Natural killer cell (primary cell): ENCODE measurements around the gene RBM38. TPM values are rescaled to one million over a fixed set of nuclear protein-coding genes. Genes with fewer than 3 reads are reported as not detected.
A peak's percentile ranks its signal among the peaks of the same experiment; 100 is the strongest.

ENCODE experiments used
- ATAC-seq, 3 donors: fragments of 150-1000 bp in 2 of 3; fragments of 200-7000 bp in 1 of 3; cut with Tn5 transposase; 1 replicate in 1 of 3; 2 replicates in 2 of 3; pipeline ENCODE4 v1.10.0; 2021; ENCODE audit warnings: mild to moderate bottlenecking in 2 of 3, moderate library complexity in 2 of 3
- DNase-seq, 2 donors: peaks; one replicate each; pipeline versions ENCODE4 v3.0.0 to v3.0.0-alpha.2; 2013 to 2021; ENCODE audit warnings: mixed read lengths in 1 of 2
- H3K27ac ChIP-seq: one replicate; pipeline ENCODE4 v1.5.1; 2013; ENCODE audit warnings: mild to moderate bottlenecking, low read length
- H3K27me3 ChIP-seq: one replicate; pipeline ENCODE4 v1.6.1; 2013; ENCODE audit warnings: low read length; ENCODE audit not compliant: control insufficient read depth, insufficient read depth
- H3K36me3 ChIP-seq: one replicate; pipeline ENCODE4 v1.6.1; 2013; ENCODE audit warnings: low read length; ENCODE audit not compliant: control insufficient read depth, insufficient read depth
- H3K4me1 ChIP-seq: one replicate; pipeline ENCODE4 v1.6.1; 2013; ENCODE audit warnings: low read length; ENCODE audit not compliant: control insufficient read depth, insufficient read depth
- H3K4me3 ChIP-seq: one replicate; pipeline ENCODE4 v1.5.1; 2013; ENCODE audit warnings: low read length
- H3K9me3 ChIP-seq: one replicate; pipeline ENCODE4 v1.6.1; 2013; ENCODE audit warnings: low read length; ENCODE audit not compliant: control insufficient read depth, insufficient read depth
- H3K27ac Mint-ChIP-seq, 2 donors: one replicate each; pipeline ENCODE4 v1.8.0; 2022; ENCODE audit warnings: mild to moderate bottlenecking in 2 of 2, mixed read lengths in 2 of 2, moderate library complexity in 1 of 2
- H3K27me3 Mint-ChIP-seq, 2 donors: one replicate each; pipeline ENCODE4 v1.8.0; 2022; ENCODE audit warnings: low read depth in 2 of 2, mixed read lengths in 2 of 2
- H3K36me3 Mint-ChIP-seq: one replicate; pipeline ENCODE4 v1.8.0; 2022; ENCODE audit warnings: mixed read lengths
- H3K4me1 Mint-ChIP-seq, 2 donors: one replicate each; pipeline ENCODE4 v1.8.0; 2022; ENCODE audit warnings: mixed read lengths in 2 of 2
- H3K4me3 Mint-ChIP-seq: one replicate; pipeline ENCODE4 v1.8.0; 2022; ENCODE audit warnings: mild to moderate bottlenecking, moderate library complexity, mixed read lengths
- H3K9me3 Mint-ChIP-seq, 2 donors: one replicate each; pipeline ENCODE4 v1.8.0; 2022; ENCODE audit warnings: mixed read lengths in 2 of 2
- WGBS: methylation state at CpG from one replicate; pipeline ENCODE4 v1.1.7; 2013; ENCODE audit warnings: missing lambda C conversion rate; ENCODE audit not compliant: insufficient coverage; 5-methylcytosine and 5-hydroxymethylcytosine counted together
- intact Hi-C: fragments of 100-400 bp; cut with micrococcal nuclease; formaldehyde crosslinking; loops from one replicate; pipeline ENCODE4 v1.14.2; 2022
- total RNA-seq, 4 donors: library from RNA; stranded (reverse); fragments of 120-200 nt in 1 of 4; gene quantifications; one replicate each; pipeline versions ENCODE4 v1.2.3 to v1.2.4, GENCODE V29; 2013 to 2022
- TF ChIP-seq, protein P1 (sequence below): fragments of 200-600 bp; IDR thresholded peaks from one replicate; pipeline ENCODE4 v1.8.0; 2022; ENCODE audit warnings: antibody characterized with exemption

Gene RBM38
- total RNA-seq, 3 donors from 2014 or later (not counting 1 experiment from before 2014, with no cell fraction given) = 217 to 392 (median 264) TPM

DNA sequence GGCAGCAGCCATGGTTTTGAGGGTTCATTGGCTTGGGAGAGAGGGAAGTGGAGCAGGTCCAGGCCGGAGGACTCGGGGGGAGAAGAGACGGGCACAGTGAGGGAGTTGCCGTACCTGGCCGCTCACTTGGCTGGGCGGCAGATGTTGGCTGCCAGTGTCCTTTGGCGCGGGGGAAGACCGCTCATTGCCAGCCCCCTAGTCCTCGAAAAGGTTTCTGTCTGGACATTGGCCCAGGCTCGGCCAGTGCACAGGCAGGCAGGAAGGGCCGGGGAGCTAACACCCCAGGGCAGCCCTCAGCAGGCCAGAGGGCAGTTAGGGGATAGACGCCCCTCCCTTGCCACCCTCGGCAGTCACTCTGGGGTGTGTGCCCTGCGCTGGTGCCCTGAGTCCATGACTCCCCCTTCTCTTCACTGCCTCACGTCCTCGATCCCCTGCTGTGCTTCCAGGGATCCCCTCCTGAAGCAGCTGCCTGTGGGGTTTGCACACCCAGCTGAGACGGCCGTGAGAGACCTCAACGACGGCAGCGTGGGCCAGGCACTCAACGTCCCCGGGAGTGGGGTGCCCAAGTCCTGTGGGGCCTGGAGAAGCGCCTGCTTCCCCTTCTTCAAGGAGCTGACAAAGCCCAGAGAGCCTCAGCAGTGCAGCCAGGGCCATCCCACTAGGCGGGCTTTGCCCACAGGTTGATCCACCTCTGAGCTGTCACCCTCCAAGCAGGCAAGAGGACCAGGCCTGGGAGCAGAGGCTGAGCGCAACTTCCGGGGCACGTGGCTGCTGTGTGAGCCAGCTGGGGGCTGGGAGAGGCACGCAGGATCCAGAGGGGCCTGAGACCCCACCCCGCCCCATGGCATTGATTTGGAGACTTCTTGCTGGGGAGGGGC is 20.4 kb downstream of the RBM38 start:
- WGBS = 89% methylated on average over 31 of the region's 31 CpGs
- Histone ChIP-seq H3K27ac (no peak overlapping the region), H3K4me3 (no peak overlapping the region), H3K9me3 (no peaks in the 10 kb centered on the region), H3K4me1 (peaks cover 43% of the 10 kb centered on the region), H3K36me3 (peaks cover 32% of the 10 kb centered on the region), H3K27me3 (no peaks in the 10 kb centered on the region)
- Mint-ChIP-seq H3K9me3 (no peaks in the 10 kb centered on the region), H3K27ac (peak overlapping the region; percentile 64 to 72), H3K4me1 (peaks cover 31 to 69% of the 10 kb centered on the region in 2 donors), H3K36me3 (no peaks in the 10 kb centered on the region), H3K4me3 (peak overlapping the region; percentile 52), H3K27me3 (no peaks in the 10 kb centered on the region)
- peak in 1 of 3 donors; percentile 1 for ATAC-seq
- TF ChIP-seq, protein P1, sequence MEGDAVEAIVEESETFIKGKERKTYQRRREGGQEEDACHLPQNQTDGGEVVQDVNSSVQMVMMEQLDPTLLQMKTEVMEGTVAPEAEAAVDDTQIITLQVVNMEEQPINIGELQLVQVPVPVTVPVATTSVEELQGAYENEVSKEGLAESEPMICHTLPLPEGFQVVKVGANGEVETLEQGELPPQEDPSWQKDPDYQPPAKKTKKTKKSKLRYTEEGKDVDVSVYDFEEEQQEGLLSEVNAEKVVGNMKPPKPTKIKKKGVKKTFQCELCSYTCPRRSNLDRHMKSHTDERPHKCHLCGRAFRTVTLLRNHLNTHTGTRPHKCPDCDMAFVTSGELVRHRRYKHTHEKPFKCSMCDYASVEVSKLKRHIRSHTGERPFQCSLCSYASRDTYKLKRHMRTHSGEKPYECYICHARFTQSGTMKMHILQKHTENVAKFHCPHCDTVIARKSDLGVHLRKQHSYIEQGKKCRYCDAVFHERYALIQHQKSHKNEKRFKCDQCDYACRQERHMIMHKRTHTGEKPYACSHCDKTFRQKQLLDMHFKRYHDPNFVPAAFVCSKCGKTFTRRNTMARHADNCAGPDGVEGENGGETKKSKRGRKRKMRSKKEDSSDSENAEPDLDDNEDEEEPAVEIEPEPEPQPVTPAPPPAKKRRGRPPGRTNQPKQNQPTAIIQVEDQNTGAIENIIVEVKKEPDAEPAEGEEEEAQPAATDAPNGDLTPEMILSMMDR = no peak
- DNase-seq = no peak
- intact Hi-C loops = no loop called here

DNA sequence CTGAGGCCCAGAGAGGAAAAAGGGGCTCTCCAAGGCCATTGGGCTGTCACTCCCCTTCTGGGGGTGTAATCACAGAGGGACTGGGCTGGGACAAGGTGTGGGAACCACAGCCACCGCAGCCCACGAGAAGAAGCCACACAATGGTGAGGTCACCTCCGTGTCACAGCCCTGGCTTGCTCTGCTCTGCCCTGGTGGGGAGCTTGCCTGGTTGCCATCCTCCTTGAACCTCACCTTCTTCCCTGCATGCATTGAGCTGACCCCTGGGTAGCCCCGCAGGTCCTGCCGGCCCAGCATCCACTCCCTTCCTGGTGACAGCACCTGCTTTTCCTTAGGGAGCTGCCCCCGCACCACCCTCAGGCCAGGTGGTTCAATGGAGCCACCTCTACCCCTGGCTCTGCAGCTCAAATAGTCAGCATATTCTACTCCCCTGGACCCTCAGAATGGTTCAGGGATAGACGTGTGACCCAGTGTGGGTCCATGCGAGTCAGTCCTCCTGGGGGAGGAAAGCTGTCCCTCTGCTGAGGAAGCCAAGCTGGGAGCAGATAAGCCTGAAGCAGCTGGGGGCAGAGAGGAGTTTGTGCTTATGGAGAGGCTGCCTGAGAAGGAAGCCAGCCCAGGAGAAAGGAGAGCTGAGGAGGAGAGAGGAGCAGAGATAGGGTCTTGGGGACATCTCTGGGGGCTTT is 21.3 kb downstream of the RBM38 start:
- H3K27me3 Mint-ChIP-seq = no peaks in the 10 kb centered on the region
- peak overlapping the region; percentile 57 for H3K4me3 Mint-ChIP-seq
- peak overlapping the region; percentile 64 to 72 for H3K27ac Mint-ChIP-seq

DNA sequence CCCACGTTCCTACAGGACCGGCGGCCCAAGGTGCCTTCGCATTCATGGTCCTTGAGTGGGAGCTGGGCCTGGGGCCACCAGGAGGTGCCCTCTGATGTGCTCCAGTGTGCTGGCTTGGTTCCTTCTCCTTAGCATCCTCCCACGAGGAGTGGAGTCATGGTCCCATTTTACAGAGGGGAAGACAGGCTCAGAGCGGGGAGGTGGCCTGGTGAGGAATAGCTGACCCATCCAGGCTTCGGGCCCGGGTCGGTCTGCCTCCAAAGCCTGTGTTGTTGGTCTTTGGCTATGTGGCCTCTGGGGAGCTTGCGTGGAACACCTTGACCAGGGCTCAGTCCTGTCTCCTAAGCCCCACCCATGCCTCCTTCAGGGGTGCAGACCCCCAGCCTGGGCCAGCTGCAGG is 22.8 kb downstream of the RBM38 start:
- no peak overlapping the region for H3K4me3 Mint-ChIP-seq
- no peak overlapping the region for H3K4me3 ChIP-seq
- 96% methylated on average over 10 of the region's 10 CpGs for WGBS
- TF ChIP-seq, protein P1 = no peak
- H3K9me3 Mint-ChIP-seq = no peaks in the 10 kb centered on the region
- H3K4me1 Mint-ChIP-seq = peaks cover 33 to 66% of the 10 kb centered on the region in 2 donors
- no peaks in the 10 kb centered on the region for H3K9me3 ChIP-seq
- peaks cover 11% of the 10 kb centered on the region for H3K36me3 ChIP-seq
- H3K27ac Mint-ChIP-seq = no peak overlapping the region
- no peaks in the 10 kb centered on the region for H3K27me3 ChIP-seq
- ATAC-seq (no peak), DNase-seq (no peak)
- no peaks in the 10 kb centered on the region for H3K27me3 Mint-ChIP-seq
- H3K27ac ChIP-seq = no peak overlapping the region
- no peaks in the 10 kb centered on the region for H3K36me3 Mint-ChIP-seq
- peaks cover 28% of the 10 kb centered on the region for H3K4me1 ChIP-seq
- intact Hi-C loops = no loop called here

More for the DNA sequence above, 21.3 kb downstream of the RBM38 start:
- no peak overlapping the region for H3K27ac ChIP-seq
- H3K9me3 ChIP-seq = no peaks in the 10 kb centered on the region
- peaks cover 26% of the 10 kb centered on the region for H3K36me3 ChIP-seq
- H3K4me3 ChIP-seq = no peak overlapping the region
- peak in 1 of 2 donors; percentile 63 for DNase-seq
- H3K4me1 Mint-ChIP-seq = peaks cover 28 to 67% of the 10 kb centered on the region in 2 donors
- intact Hi-C loops = no loop called here
- H3K9me3 Mint-ChIP-seq = no peaks in the 10 kb centered on the region
- 63% methylated on average over 8 of the region's 8 CpGs for WGBS
- TF ChIP-seq, protein P1 = no peak
- peak in 2 of 3 donors; percentile 39 to 47 for ATAC-seq
- no peaks in the 10 kb centered on the region for H3K27me3 ChIP-seq
- peaks cover 36% of the 10 kb centered on the region for H3K4me1 ChIP-seq
- no peaks in the 10 kb centered on the region for H3K36me3 Mint-ChIP-seq
